H1 (cell line): ENCODE measurements around the gene BEST3. TPM values are rescaled to one million over a fixed set of nuclear protein-coding genes. Genes with fewer than 3 reads are reported as not detected.

Experiments used
- CTCF ChIA-PET: fragments of 300-600 bp; sonication (Branson Sonifier 250); formaldehyde crosslinking; loops from one replicate; lab custom pipeline; 2021; ENCODE audit not compliant: partially characterized antibody; lab: Charles Lee
- POLR2A ChIA-PET: fragments of 300-600 bp; sonication (Branson Sonifier 250); formaldehyde crosslinking; loops from one replicate; lab custom pipeline; 2021; ENCODE audit warnings: inconsistent platforms; ENCODE audit not compliant: partially characterized antibody; lab: Charles Lee
- DNase-seq, 2 experiments: peaks; one replicate each; pipeline versions ENCODE4 v3.0.0 to v3.0.0-alpha.2; 2010 to 2022; ENCODE audit warnings: low spot score in 2 of 2, low read depth in 1 of 2, mixed read lengths in 1 of 2
- FAIRE-seq: peaks from 2 replicates; lab custom pipeline; 2011; peaks lifted over from hg19 to GRCh38; lab: Jason Lieb, UNC
- H2AFZ ChIP-seq: 2 replicates; pipeline ENCODE4 v1.8.1; 2012; ENCODE audit warnings: low read length, inconsistent platforms
- H2AK5ac ChIP-seq: 2 replicates; pipeline ENCODE4 v1.6.1; 2013; ENCODE audit warnings: low read depth, low read length
- H2BK120ac ChIP-seq: replicated peaks from 2 replicates; pipeline ENCODE3; 2013; ENCODE audit warnings: low read depth, low read length, inconsistent platforms
- H2BK12ac ChIP-seq: 2 replicates; pipeline ENCODE4 v1.6.1; 2013; ENCODE audit warnings: low read depth, low read length
- H2BK15ac ChIP-seq: 2 replicates; pipeline ENCODE4 v1.6.1; 2013; ENCODE audit warnings: low read length
- H2BK20ac ChIP-seq: 2 replicates; pipeline ENCODE4 v1.6.1; 2013; ENCODE audit warnings: low read length
- H2BK5ac ChIP-seq: 2 replicates; pipeline ENCODE4 v1.6.1; 2013; ENCODE audit warnings: low read depth, low read length
- H3K14ac ChIP-seq: 2 replicates; pipeline ENCODE4 v1.6.1; 2013; ENCODE audit warnings: inconsistent platforms; ENCODE audit not compliant: insufficient read length
- H3K18ac ChIP-seq: 2 replicates; pipeline ENCODE4 v1.6.1; 2013; ENCODE audit warnings: low read length; ENCODE audit errors: extremely low read depth
- H3K23ac ChIP-seq: 2 replicates; pipeline ENCODE4 v1.6.1; 2013; ENCODE audit warnings: inconsistent platforms; ENCODE audit not compliant: insufficient read length
- H3K23me2 ChIP-seq: 2 replicates; pipeline ENCODE4 v1.6.1; 2013; ENCODE audit warnings: low read depth, low read length
- H3K27ac ChIP-seq: 2 replicates; pipeline ENCODE4 v1.6.1; 2011; ENCODE audit warnings: low read depth, low read length, inconsistent platforms
- H3K27me3 ChIP-seq, 4 experiments: replicated peaks in 1 of 4; 1 replicate in 1 of 4; 2 replicates in 3 of 4; pipeline versions ENCODE4 v1.6.1 to v1.8.1; 2011 to 2013; ENCODE audit warnings: low read length in 3 of 4, mild to moderate bottlenecking in 3 of 4, inconsistent platforms in 2 of 4, mixed read lengths in 2 of 4, moderate library complexity in 1 of 4; ENCODE audit not compliant: control insufficient read depth in 3 of 4, insufficient read depth in 3 of 4; ENCODE audit errors: extremely low read depth in 1 of 4
- H3K36me3 ChIP-seq, 4 experiments: 2 replicates each; pipeline versions ENCODE4 v1.6.1 to v1.8.1; 2011 to 2013; ENCODE audit warnings: mild to moderate bottlenecking in 4 of 4, low read length in 3 of 4, moderate library complexity in 2 of 4, control low read depth in 1 of 4, inconsistent platforms in 1 of 4; ENCODE audit not compliant: insufficient read depth in 4 of 4, control insufficient read depth in 2 of 4
- H3K4ac ChIP-seq: replicated peaks from 2 replicates; pipeline ENCODE3; 2013; ENCODE audit warnings: low read length, low read depth, mixed read lengths, inconsistent platforms; ENCODE audit not compliant: insufficient read length
- H3K4me1 ChIP-seq, 4 experiments: replicated peaks in 1 of 4; 1 replicate in 1 of 4; 2 replicates in 3 of 4; pipeline versions ENCODE4 v1.6.1 to v1.8.1; 2011 to 2013; ENCODE audit warnings: low read length in 3 of 4, inconsistent platforms in 2 of 4, mixed read lengths in 1 of 4; ENCODE audit not compliant: insufficient read depth in 4 of 4, control insufficient read depth in 3 of 4
- H3K4me2 ChIP-seq, 2 experiments: 2 replicates each; pipeline versions ENCODE4 v1.6.1 to v1.8.1; 2011 to 2013; ENCODE audit warnings: low read depth in 2 of 2, low read length in 2 of 2, control low read depth in 1 of 2, inconsistent platforms in 1 of 2, mild to moderate bottlenecking in 1 of 2; ENCODE audit not compliant: insufficient read depth in 1 of 2
- H3K4me3 ChIP-seq, 4 experiments: fragments of 200-600, 300-600 bp in 1 of 4; sonication (generic), shearing (Covaris generic), sonication (Bioruptor Twin) in 1 of 4; 2 replicates each; pipeline versions ENCODE4 v1.5.1 to v1.8.1; 2011 to 2016; ENCODE audit warnings: low read length in 4 of 4, low read depth in 3 of 4, control low read depth in 2 of 4, inconsistent platforms in 2 of 4, mild to moderate bottlenecking in 2 of 4, mixed read lengths in 1 of 4, moderate library complexity in 1 of 4; ENCODE audit not compliant: insufficient read depth in 2 of 4; ENCODE audit errors: extremely low read depth in 1 of 4
- H3K56ac ChIP-seq: replicated peaks from 2 replicates; pipeline ENCODE3; 2013; ENCODE audit warnings: low read depth, mild to moderate bottlenecking, mixed read lengths, low read length, inconsistent platforms; ENCODE audit not compliant: insufficient read length
- H3K79me1 ChIP-seq: 2 replicates; pipeline ENCODE4 v1.6.1; 2013; ENCODE audit warnings: low read depth, low read length, control low read depth
- H3K79me2 ChIP-seq, 2 experiments: 2 replicates each; pipeline versions ENCODE4 v1.6.1 to v1.8.1; 2012 to 2013; ENCODE audit warnings: low read length in 2 of 2, mild to moderate bottlenecking in 2 of 2, inconsistent platforms in 1 of 2; ENCODE audit not compliant: insufficient read depth in 2 of 2, control insufficient read depth in 1 of 2
- H3K9ac ChIP-seq, 4 experiments: replicated peaks in 1 of 4; 1 replicate in 1 of 4; 2 replicates in 3 of 4; pipeline versions ENCODE4 v1.6.1 to v1.8.1; 2011 to 2013; ENCODE audit warnings: low read depth in 3 of 4, low read length in 3 of 4, control low read depth in 2 of 4, mild to moderate bottlenecking in 2 of 4, moderate library complexity in 2 of 4, inconsistent platforms in 1 of 4; ENCODE audit errors: extremely low read depth in 1 of 4
- H3K9me3 ChIP-seq, 2 experiments: 2 replicates each; pipeline versions ENCODE4 v1.6.1 to v1.8.1; 2012 to 2013; ENCODE audit warnings: mild to moderate bottlenecking in 2 of 2, moderate library complexity in 2 of 2, control low read depth in 1 of 2, inconsistent platforms in 1 of 2, low read depth in 1 of 2, low read length in 1 of 2, mixed read lengths in 1 of 2; ENCODE audit not compliant: insufficient read depth in 2 of 2
- H4K20me1 ChIP-seq, 2 experiments: replicated peaks in 1 of 2; 2 replicates each; pipeline versions ENCODE3 to v1.8.1; 2011 to 2013; ENCODE audit warnings: inconsistent platforms in 2 of 2, low read length in 2 of 2, mild to moderate bottlenecking in 1 of 2; ENCODE audit not compliant: insufficient read depth in 2 of 2, control insufficient read depth in 1 of 2
- H4K5ac ChIP-seq: 2 replicates; pipeline ENCODE4 v1.6.1; 2013; ENCODE audit warnings: low read length, low read depth, mixed read lengths, inconsistent platforms; ENCODE audit not compliant: insufficient read length
- H4K8ac ChIP-seq: 2 replicates; pipeline ENCODE4 v1.8.0; 2013; ENCODE audit warnings: mild to moderate bottlenecking, moderate library complexity, low read length, inconsistent platforms; ENCODE audit not compliant: insufficient read depth; ENCODE audit errors: extremely low read depth
- H4K91ac ChIP-seq: replicated peaks from 2 replicates; pipeline ENCODE3; 2013; ENCODE audit warnings: low read length, mixed read lengths, inconsistent platforms; ENCODE audit not compliant: insufficient read length
- BRCA1 ChIP-seq: IDR thresholded peaks from 2 replicates; pipeline ENCODE4 v1.6.1; 2012; ENCODE audit warnings: low read depth, low read length, improper control_type of control experiment
- CREB1 ChIP-seq: IDR thresholded peaks from 2 replicates; pipeline ENCODE4 v1.6.1; 2012; ENCODE audit warnings: inconsistent platforms
- GABPA ChIP-seq: IDR thresholded peaks from 2 replicates; pipeline ENCODE4 v1.6.1; 2011; ENCODE audit warnings: mild to moderate bottlenecking, low read length, moderate library complexity, borderline replicate concordance; ENCODE audit not compliant: insufficient read depth
- HDAC6 ChIP-seq: IDR thresholded peaks from one replicate; pipeline ENCODE4 v1.7.1; 2012; ENCODE audit warnings: low read depth, mild to moderate bottlenecking, inconsistent platforms, low read length, moderate library complexity
- MAFK ChIP-seq: IDR thresholded peaks from 2 replicates; pipeline ENCODE4 v1.6.1; 2012; ENCODE audit warnings: low read depth, mild to moderate bottlenecking, improper control_type of control experiment, low read length
- POLR2A ChIP-seq, 2 experiments: IDR thresholded peaks; 1 replicate in 1 of 2; 2 replicates in 1 of 2; pipeline ENCODE4 v1.6.1; 2011; ENCODE audit warnings: low read depth in 2 of 2, low read length in 2 of 2, mild to moderate bottlenecking in 2 of 2; ENCODE audit errors: control extremely low read depth in 1 of 2
- POLR2AphosphoS5 ChIP-seq: IDR thresholded peaks from 2 replicates; pipeline ENCODE4 v1.6.1; 2011; ENCODE audit warnings: low read depth, low read length
- SIX5 ChIP-seq: IDR thresholded peaks from 2 replicates; pipeline ENCODE4 v1.6.1; 2011; ENCODE audit warnings: mild to moderate bottlenecking, low read depth, low read length
- YY1 ChIP-seq: IDR thresholded peaks from 2 replicates; pipeline ENCODE4 v1.6.1; 2011; ENCODE audit warnings: low read depth, mild to moderate bottlenecking, low read length
- WGBS, 2 experiments: shearing (Covaris generic) in 1 of 2; methylation state at CpG; one replicate each; pipeline versions ENCODE4 v1.1.6 to v1.1.7; 2013 to 2015; ENCODE audit warnings: low lambda C conversion rate in 2 of 2, mixed read lengths in 2 of 2, inconsistent platforms in 1 of 2, low coverage in 1 of 2, missing lambda C conversion rate in 1 of 2; ENCODE audit not compliant: insufficient replicate concordance in 2 of 2, insufficient coverage in 1 of 2, insufficient read length in 1 of 2; ENCODE audit errors: extremely low coverage in 1 of 2, missing lambda C conversion rate in 1 of 2; 5-methylcytosine and 5-hydroxymethylcytosine counted together
- polyA plus RNA-seq, 7 experiments: library from polyadenylated mRNA; depleted of rRNA in 3 of 7; stranded (reverse) in 5 of 7; unstranded in 2 of 7; fragments of >200 nt in 5 of 7; fragments of 200-250 nt in 2 of 7; gene quantifications; 1 replicate in 5 of 7; 2 replicates in 1 of 7; 4 replicates in 1 of 7; pipeline versions ENCODE4 v1.2.1 to v1.2.3, GENCODE V29; 2011 to 2013; ENCODE audit warnings: missing spikeins in 2 of 7, mixed read lengths in 2 of 7
- total RNA-seq: library from RNA; stranded (reverse); fragmentation: NEBNext Ultra II Directional; extraction: Animal tissue kit (Norgen Biotek cat#: 25700); gene quantifications from 2 replicates; pipeline ENCODE4 v1.2.1, GENCODE V29; 2021
- TF ChIP-seq, protein P1 (sequence below), 3 experiments: IDR thresholded peaks; 1 replicate in 2 of 3; 2 replicates in 1 of 3; pipeline versions ENCODE4 v1.5.1 to v1.6.1; 2011; ENCODE audit warnings: low read length in 3 of 3, mild to moderate bottlenecking in 3 of 3, inconsistent platforms in 2 of 3, low read depth in 1 of 3, moderate library complexity in 1 of 3; ENCODE audit not compliant: insufficient read depth in 1 of 3; ENCODE audit errors: control extremely low read depth in 1 of 3

Gene BEST3
- total and polyA plus RNA-seq, 2 of the 8 experiments (the other 6 are each of a cell fraction or from before 2014, with no cell fraction given) = 0.17 TPM; not detected in 1

DNA sequence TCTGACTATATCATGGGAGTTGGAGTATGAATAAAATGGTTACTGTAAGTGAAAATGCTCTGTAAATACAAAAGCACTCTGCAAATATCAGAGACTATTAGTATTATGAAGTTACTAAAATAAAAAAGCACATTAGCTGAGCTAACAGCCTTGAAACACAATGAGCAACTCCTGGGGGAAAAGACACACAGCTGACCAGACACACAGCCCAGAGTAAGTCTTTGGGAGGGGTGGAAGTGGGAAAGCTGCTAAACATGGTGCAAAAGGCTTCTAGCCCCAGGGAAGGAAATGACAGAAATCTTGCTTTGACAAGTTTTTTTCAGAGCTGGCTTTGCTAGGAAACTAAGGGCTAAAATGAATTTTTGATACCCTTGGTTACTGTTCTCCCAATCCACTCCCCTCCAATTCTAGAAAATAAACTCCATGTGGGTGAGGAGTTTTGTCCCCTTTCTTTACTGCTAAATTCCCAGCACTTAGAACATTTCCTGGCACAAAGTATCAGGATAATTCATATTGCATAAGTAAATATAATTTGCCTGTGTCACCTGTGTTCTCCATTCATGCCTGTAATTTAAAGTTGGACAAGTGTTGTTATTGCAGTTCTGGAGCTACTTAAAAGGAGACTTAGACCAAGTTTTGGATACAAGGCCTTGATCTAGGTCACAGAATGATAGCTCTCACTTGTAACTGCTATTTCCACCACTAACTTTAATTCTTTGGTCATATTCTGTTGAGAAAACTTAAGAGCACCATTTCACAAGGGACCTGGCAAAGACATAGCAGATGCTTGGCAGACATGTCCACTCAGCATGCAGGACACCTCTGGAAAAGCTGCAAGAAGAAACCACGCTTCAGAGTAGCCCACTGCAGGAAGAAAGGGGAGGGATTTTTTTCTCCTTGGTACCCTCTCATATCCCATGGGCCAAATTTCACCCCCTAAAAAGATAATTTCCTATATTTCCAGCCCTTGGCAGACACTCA is 20.5 kb upstream of the BEST3 start:
- Histone ChIP-seq H2BK5ac (no peak overlapping the region), H4K20me1 (no peaks in the 10 kb centered on the region), H4K8ac (no peak overlapping the region), H2BK20ac (no peak overlapping the region), H3K23ac (no peak overlapping the region), H3K27me3 (no peaks in the 10 kb centered on the region), H3K18ac (no peak overlapping the region), H3K79me1 (no peaks in the 10 kb centered on the region), H3K56ac (no peak overlapping the region), H2AFZ (0 out of 2 replicates have a peak overlapping the region, but pooled peaks have one; percentile 17), H2AK5ac (no peak overlapping the region), H3K4me3 (no peak overlapping the region), H3K14ac (no peak overlapping the region), H3K4ac (no peak overlapping the region), H3K9ac (no peak overlapping the region), H2BK120ac (no peak overlapping the region), H3K4me2 (no peak overlapping the region), H3K4me1 (no peaks in the 10 kb centered on the region), H3K23me2 (no peaks in the 10 kb centered on the region), H3K36me3 (no peaks in the 10 kb centered on the region), H4K5ac (no peak overlapping the region), H2BK12ac (no peak overlapping the region), H3K27ac (no peak overlapping the region), H4K91ac (no peak overlapping the region), H3K9me3 (no peaks in the 10 kb centered on the region), H2BK15ac (no peak overlapping the region), H3K79me2 (no peaks in the 10 kb centered on the region)
- DNase-seq (no peak), FAIRE-seq (no peak)
- ChIA-PET CTCF (interaction anchor here (1.0 to 1.2 kb wide), 4 partner anchors 41 to 63 kb away, joined by 3 to 4 read pairs (median 3); no protein-coding TSS in a partner anchor), POLR2A (no interaction called here)
- WGBS, 2 experiments = 100% methylated on average over 1 of the region's 1 CpG; no CpG with 5 or more reads in 1 of the 2 experiments
- TF ChIP-seq GABPA (no peak), SIX5 (no peak), YY1 (no peak), HDAC6 (no peak), MAFK (no peak), CREB1 (no peak), BRCA1 (no peak), POLR2A (IDR thresholded peaks at IDR 0.05; ENCODE audit: control extremely low read depth in 1 of 2, low read depth in 2 of 2, low read length in 2 of 2) (no peak), POLR2AphosphoS5 (no peak)
- TF ChIP-seq, protein P1, sequence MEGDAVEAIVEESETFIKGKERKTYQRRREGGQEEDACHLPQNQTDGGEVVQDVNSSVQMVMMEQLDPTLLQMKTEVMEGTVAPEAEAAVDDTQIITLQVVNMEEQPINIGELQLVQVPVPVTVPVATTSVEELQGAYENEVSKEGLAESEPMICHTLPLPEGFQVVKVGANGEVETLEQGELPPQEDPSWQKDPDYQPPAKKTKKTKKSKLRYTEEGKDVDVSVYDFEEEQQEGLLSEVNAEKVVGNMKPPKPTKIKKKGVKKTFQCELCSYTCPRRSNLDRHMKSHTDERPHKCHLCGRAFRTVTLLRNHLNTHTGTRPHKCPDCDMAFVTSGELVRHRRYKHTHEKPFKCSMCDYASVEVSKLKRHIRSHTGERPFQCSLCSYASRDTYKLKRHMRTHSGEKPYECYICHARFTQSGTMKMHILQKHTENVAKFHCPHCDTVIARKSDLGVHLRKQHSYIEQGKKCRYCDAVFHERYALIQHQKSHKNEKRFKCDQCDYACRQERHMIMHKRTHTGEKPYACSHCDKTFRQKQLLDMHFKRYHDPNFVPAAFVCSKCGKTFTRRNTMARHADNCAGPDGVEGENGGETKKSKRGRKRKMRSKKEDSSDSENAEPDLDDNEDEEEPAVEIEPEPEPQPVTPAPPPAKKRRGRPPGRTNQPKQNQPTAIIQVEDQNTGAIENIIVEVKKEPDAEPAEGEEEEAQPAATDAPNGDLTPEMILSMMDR (IDR thresholded peaks at IDR 0.05; ENCODE audit: control extremely low read depth in 1 of 3, insufficient read depth in 1 of 3, low read depth in 1 of 3, low read length in 3 of 3) = no peak
